AG09319 (cell line): ENCODE data around the gene OTUB2.

Source experiments
- DNase-seq: peaks from one replicate; pipeline ENCODE4 v3.0.0-alpha.2; 2010; ENCODE audit warnings: low read depth; ENCODE audit errors: extremely low read depth
- CTCF ChIP-seq: IDR thresholded peaks from 2 replicates; pipeline ENCODE4 v1.5.1; 2011; ENCODE audit warnings: low read depth, mild to moderate bottlenecking, inconsistent platforms, low read length, moderate library complexity

OTUB2 gene

GRCh38 chr14:94034886-94035285 lies 8.7 kb downstream of the OTUB2 start:
- no peak for DNase-seq
- TF ChIP-seq CTCF, result no peak

GRCh38 chr14:94036313-94037167 lies 10.4 kb downstream of the OTUB2 start:
- TF ChIP-seq CTCF, result peak; percentile 90
- peak; percentile 23 for DNase-seq

DNA sequence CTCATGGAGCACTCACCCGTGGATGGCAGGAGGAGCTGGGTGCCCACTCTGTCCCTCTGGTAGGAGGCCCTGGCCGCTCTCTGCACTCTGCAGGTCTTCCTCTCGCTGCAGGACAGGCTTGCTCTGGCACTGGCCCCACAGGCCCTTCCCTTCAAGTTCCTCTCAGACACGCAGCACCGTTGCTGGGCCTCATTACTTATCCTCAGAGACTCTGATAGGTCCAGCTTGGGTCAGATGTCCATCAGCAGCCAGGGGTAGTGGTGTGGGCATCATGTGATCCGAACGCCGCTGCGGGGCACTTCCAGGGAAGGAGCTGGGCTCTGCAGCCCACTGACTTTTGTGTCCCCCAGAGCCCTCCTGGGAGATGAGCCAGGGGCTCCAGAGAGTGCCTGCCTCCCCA lies 11.8 kb downstream of the OTUB2 start:
- no peak for TF ChIP-seq CTCF
- DNase-seq, result no peak

GRCh38 chr14:94038510-94038909 lies 12.4 kb downstream of the OTUB2 start:
- TF ChIP-seq CTCF, result no peak
- no peak for DNase-seq

- DNase-seq, result no peak
- TF ChIP-seq CTCF, result no peak
These were observed 12.9 kb downstream of the OTUB2 start for GRCh38 chr14:94038921-94039629.

DNA sequence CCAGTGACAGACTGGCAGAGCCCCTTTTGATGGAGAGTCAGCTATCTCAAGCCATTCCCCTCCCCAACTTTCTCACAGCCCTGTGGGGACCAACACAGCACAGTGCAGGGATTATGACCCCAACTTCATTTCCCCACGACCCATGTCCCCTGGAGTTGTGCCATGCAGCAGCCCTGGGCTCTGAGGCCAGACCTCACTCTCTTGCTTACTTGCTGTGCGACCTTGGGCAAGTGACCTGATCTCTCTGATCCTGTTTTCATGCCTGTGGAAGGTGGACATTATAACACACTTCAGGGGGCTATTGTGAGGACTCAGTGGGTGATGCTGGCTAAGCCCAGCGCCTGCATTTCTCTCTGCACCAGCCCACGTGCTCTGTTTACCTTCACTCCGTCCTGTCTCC lies 14.1 kb downstream of the OTUB2 start:
- no peak for DNase-seq
- TF ChIP-seq CTCF, result no peak

GRCh38 chr14:94040796-94041195 lies 14.7 kb downstream of the OTUB2 start:
- no peak for TF ChIP-seq CTCF

More at GRCh38 chr14:94040796-94041195, 14.7 kb downstream of the OTUB2 start:
- no peak for DNase-seq
